Pancreas (tissue), 10 donors: ENCODE measurements around the gene SH3RF2. TPM values are rescaled to one million over a fixed set of nuclear protein-coding genes. Genes with fewer than 3 reads are reported as not detected.

Experiments used
- ATAC-seq, 4 donors: fragments of 200-7000 bp; cut with Tn5 transposase; one replicate each; pipeline versions ENCODE4 v1.8.0 to v1.9.1; 2020; ENCODE audit warnings: mild to moderate bottlenecking in 4 of 4, moderate library complexity in 4 of 4
- DNase-seq, 6 donors: peaks; one replicate each; pipeline ENCODE4 v3.0.0-alpha.2; 2020
- FAIRE-seq: peaks from 2 replicates; lab custom pipeline; 2012; peaks lifted over from hg19 to GRCh38; lab: Jason Lieb, UNC
- H3K27ac ChIP-seq, 4 donors: fragments of 200-600 bp; sonication (generic); 1 replicate in 3 of 4; 2 replicates in 1 of 4; pipeline versions ENCODE4 v1.5.0 to v1.8.0; 2020
- H3K27me3 ChIP-seq, 4 donors: fragments of 200-600 bp; one replicate each; pipeline ENCODE4 v1.8.0; 2021
- H3K36me3 ChIP-seq, 3 donors: fragments of 200-600 bp; sonication (generic) in 1 of 3; one replicate each; pipeline versions ENCODE4 v1.5.0 to v1.8.0; 2020 to 2021
- H3K4me1 ChIP-seq, 3 donors: fragments of 200-600 bp; one replicate each; pipeline ENCODE4 v1.8.0; 2021
- H3K4me3 ChIP-seq, 4 donors: fragments of 200-600 bp; sonication (generic) in 2 of 4; one replicate each; pipeline versions ENCODE4 v1.5.0 to v1.8.0; 2020 to 2021
- H3K9me3 ChIP-seq, 4 donors: fragments of 200-600 bp; one replicate each; pipeline ENCODE4 v1.8.0; 2021
- CTCF ChIP-seq, 4 donors: fragments of 200-600 bp; sonication (generic) in 3 of 4; IDR thresholded peaks; one replicate each; pipeline versions ENCODE4 v1.5.0 to v1.8.0; 2021; ENCODE audit warnings: antibody characterized with exemption in 4 of 4
- whole genome bisulfite sequencing, 2 donors: extraction: QIAGEN DNeasy Blood & Tissue Kit; methylation state at CpG; one replicate each; pipeline ENCODE4 v1.1.7; 2013; 5-methylcytosine and 5-hydroxymethylcytosine counted together
- intact Hi-C, 3 donors: fragments of 100-400 bp; cut with DNase I; formaldehyde crosslinking; loops; one replicate each; pipeline versions ENCODE4 v1.11.1 to v1.14.2; 2022
- polyA plus RNA-seq, 2 donors: library from polyadenylated mRNA; stranded (reverse); fragments of 200-250 nt; gene quantifications; one replicate each; pipeline ENCODE4 v1.2.3, GENCODE V29; 2013
- total RNA-seq, 6 donors: library from RNA; stranded (reverse); fragmentation: NEBNext Ultra II Directional in 4 of 6; extraction: Animal tissue kit (Norgen Biotek cat#: 25700) in 4 of 6; gene quantifications; one replicate each; pipeline versions ENCODE4 v1.2.1 to v1.2.4, GENCODE V29; 2021 to 2023
- donor health status: healthy with polysubstance abuse.
- donor health status: DM: no; HTN: no; CAD: no; lungs with moderate emphysema.
- donor health status: DM: no; HTN: no; CAD: no.
- donor health status: control.
- donor health status: control.
- donor health status: Bipolar disorder and iron deficiency.
- donor health status: DM: yes; HTN: yes; CAD: no.
- donor health status: DM: no; HTN: no; CAD: no.
- donor health status: DM: no; HTN: no; CAD: no.
- donor health status: DM: yes; HTN: yes; CAD: no.

Gene SH3RF2
- total and polyA plus RNA-seq, 8 donors: 6.3 to 22.4 (median 12.8) TPM

- Histone ChIP-seq H3K9me3 (no peaks in the 10 kb centered on the region), H3K4me1 (peaks cover 28 to 32% (median 29%) of the 10 kb centered on the region in 3 donors), H3K27me3 (no peaks in the 10 kb centered on the region), H3K27ac (no peak overlapping the region), H3K4me3 (no peak overlapping the region), H3K36me3 (no peaks in the 10 kb centered on the region)
- intact Hi-C loops: loop anchor here in 1 of 3 donors (10.0 kb wide), 1 partner anchor 61 kb away; no protein-coding TSS in a partner anchor
- no peak for TF ChIP-seq CTCF (IDR thresholded peaks at IDR 0.05)
- FAIRE-seq (no peak), DNase-seq (peak in 1 of 6 donors; percentile 19), ATAC-seq (no peak)
- WGBS, 2 donors: 74 to 83% methylated on average over 2 of the region's 2 CpGs
Observed at GRCh38 chr5:145984072-145984471, 47.7 kb downstream of the SH3RF2 start.

- intact Hi-C loops: loop anchor here in 1 of 3 donors (10.0 kb wide), 1 partner anchor 57 kb away; no protein-coding TSS in a partner anchor
- no peak for ATAC-seq
- DNase-seq: no peak
Observed at GRCh38 chr5:145987856-145988255, 51.5 kb downstream of the SH3RF2 start.

GRCh38 chr5:145988993-145989392, 52.6 kb downstream of the SH3RF2 start:
- no peaks in the 10 kb centered on the region for H3K27me3 ChIP-seq
- no peak for TF ChIP-seq CTCF (IDR thresholded peaks at IDR 0.05)
- no peak overlapping the region for H3K4me3 ChIP-seq
- peaks cover 0 to 5% (median 0%) of the 10 kb centered on the region in 3 donors for H3K4me1 ChIP-seq
- WGBS, 2 donors: 88 to 93% methylated on average over 2 of the region's 2 CpGs
- no peaks in the 10 kb centered on the region for H3K9me3 ChIP-seq
- intact Hi-C loops: loop anchor here in 1 of 3 donors (10.0 kb wide), 1 partner anchor 56 kb away; no protein-coding TSS in a partner anchor
- no peak overlapping the region for H3K27ac ChIP-seq
- ATAC-seq (no peak), DNase-seq (no peak), FAIRE-seq (no peak)
- no peaks in the 10 kb centered on the region for H3K36me3 ChIP-seq

More at GRCh38 chr5:145987856-145988255, 51.5 kb downstream of the SH3RF2 start:
- Histone ChIP-seq H3K4me3 (no peak overlapping the region), H3K4me1 (peaks cover 0 to 5% (median 0%) of the 10 kb centered on the region in 3 donors), H3K27me3 (no peaks in the 10 kb centered on the region), H3K36me3 (no peaks in the 10 kb centered on the region), H3K27ac (no peak overlapping the region), H3K9me3 (no peaks in the 10 kb centered on the region)
- 75 to 81% methylated on average over 1 of the region's 1 CpG for WGBS, 2 donors
- no peak for FAIRE-seq
- TF ChIP-seq CTCF (IDR thresholded peaks at IDR 0.05): no peak

- FAIRE-seq (no peak), ATAC-seq (no peak), DNase-seq (no peak)
- Histone ChIP-seq H3K36me3 (no peaks in the 10 kb centered on the region), H3K9me3 (no peaks in the 10 kb centered on the region), H3K4me1 (peaks cover 0 to 5% (median 0%) of the 10 kb centered on the region in 3 donors), H3K27ac (no peak overlapping the region), H3K27me3 (no peaks in the 10 kb centered on the region), H3K4me3 (no peak overlapping the region)
- intact Hi-C loops: loop anchor here in 1 of 3 donors (10.0 kb wide), 1 partner anchor 55 kb away; no protein-coding TSS in a partner anchor
- TF ChIP-seq CTCF (IDR thresholded peaks at IDR 0.05): no peak
- WGBS, 2 donors: 97% methylated on average over 2 of the region's 2 CpGs
Observed at GRCh38 chr5:145989428-145989827, 53.0 kb downstream of the SH3RF2 start.

GRCh38 chr5:145990170-145990569, 53.8 kb downstream of the SH3RF2 start:
- H3K27me3 ChIP-seq: no peaks in the 10 kb centered on the region
- H3K4me3 ChIP-seq: no peak overlapping the region
- intact Hi-C loops: no loop called here
- TF ChIP-seq CTCF (IDR thresholded peaks at IDR 0.05): no peak
- H3K36me3 ChIP-seq: no peaks in the 10 kb centered on the region
- no peak for DNase-seq
- H3K27ac ChIP-seq: no peak overlapping the region
- ATAC-seq: no peak
- FAIRE-seq: no peak
- peaks cover 0 to 5% (median 0%) of the 10 kb centered on the region in 3 donors for H3K4me1 ChIP-seq
- H3K9me3 ChIP-seq: no peaks in the 10 kb centered on the region
- 81 to 86% methylated on average over 2 of the region's 2 CpGs for WGBS, 2 donors
